Measurements from ENCODE around the gene GATA6.
"Not testable (repeated sequence)": the region's sequence is repeated elsewhere in the genome, so short reads cannot be mapped to it uniquely, and the experiment has no call there.

The GATA6 gene

DNA sequence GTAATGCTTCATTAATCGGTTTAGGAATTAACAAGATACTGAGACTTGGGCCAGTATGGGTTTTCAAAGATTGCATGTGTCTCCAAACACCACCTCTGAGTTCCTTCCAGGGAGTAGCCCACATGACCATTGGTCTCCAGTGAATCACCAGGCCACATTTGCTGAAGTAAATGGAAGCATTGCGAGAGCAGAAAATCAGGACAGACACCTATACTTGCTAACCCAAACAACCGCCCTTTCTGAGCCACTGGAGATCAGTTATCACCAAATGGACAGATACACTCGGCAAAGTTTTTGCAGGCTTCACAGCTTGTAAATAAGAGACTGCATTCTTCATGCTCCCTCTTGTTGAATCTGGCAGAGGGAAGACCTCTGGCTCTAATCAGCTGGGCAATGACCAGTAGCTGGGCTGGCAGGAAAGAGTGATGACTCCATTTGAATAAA is 40.9 kb downstream of the GATA6 start:
- DNase-seq, result no peak

DNA sequence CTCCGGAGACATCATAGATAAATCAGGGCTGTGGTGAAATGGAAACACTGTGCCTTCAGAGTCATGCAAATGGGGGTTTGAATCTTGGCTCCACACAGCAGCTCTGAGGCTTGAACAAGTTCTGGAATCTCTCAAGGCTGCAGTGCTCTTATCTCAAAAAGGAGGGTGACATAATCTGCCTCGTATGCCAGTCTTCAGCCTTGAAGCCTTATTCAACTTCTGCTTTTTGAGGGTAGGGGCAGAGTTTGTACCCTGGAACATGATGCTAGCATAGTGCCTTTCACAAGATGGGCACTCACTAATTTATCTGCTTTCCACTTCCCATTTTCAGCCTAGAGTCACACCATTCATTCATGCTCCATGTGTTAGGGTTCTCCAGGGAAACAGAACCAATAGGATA is 42.3 kb downstream of the GATA6 start:
- no peak for DNase-seq

DNA sequence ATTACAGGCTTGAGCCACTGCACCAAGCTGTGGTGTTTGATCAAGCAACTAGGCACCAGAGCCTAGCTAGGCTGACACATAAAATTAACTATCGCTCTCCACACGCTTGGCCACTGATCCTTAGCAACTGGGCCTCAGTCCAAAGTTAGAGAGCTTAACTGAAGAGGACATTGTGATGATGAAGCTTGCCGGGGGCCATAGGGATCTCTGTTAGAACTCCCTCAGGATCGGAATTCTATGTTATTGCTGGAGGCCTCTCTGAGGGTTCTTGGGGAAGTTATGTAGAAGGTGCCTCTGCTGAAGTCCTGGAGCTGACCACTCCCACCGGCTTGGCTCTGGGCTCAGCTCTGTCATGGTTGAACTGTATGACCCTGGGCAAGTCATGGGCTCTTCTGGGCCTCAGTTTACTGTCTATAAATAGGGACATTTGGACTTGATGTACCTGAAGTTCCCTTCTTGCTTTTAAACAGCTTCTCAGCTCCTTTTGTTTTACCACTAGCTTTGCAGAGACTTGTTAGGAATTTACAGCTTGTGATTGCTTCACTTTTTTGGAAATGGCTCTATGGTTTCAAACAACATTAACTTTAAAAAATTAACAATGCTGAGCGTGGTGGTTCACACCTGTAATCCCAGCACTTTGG is 44.1 kb downstream of the GATA6 start:
- DNase-seq, result no peak

DNA sequence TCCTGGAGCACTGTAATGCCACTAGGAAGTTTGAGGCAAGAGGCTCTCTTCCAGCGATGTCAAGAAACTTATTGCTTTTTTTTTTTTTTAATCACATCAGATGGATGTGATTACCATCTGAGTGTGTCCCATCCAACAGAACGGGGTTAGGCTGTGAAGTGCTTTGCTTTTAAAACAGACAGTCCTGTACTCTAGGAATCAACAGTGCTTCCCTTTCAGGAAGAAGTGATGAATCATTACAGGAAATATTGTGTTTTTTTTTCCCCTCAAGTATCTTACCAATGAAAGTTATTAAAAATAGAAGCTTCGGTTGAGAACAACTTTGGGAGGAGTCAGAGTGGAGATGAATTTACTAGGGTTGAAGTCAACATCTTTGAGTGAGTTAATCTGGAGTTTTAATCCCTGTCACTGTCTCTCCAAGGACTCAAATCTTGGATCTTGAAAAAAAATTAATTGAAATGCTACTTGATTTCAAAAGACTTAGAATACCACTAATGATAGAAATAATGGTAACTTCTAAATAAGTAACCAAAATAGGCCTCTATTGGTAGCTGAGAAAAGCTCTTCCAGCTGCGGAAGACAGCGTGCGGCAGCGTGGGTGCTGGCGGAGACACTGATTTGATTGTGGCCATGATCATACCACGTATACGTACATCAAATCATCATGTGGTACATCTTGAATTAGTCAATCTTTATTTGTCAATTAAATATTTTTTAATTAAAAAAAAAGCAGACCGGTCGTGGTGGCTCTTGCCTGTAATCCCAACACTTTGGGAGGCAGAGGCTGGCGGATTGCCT is 45.5 kb downstream of the GATA6 start:
- no peak for DNase-seq

DNA sequence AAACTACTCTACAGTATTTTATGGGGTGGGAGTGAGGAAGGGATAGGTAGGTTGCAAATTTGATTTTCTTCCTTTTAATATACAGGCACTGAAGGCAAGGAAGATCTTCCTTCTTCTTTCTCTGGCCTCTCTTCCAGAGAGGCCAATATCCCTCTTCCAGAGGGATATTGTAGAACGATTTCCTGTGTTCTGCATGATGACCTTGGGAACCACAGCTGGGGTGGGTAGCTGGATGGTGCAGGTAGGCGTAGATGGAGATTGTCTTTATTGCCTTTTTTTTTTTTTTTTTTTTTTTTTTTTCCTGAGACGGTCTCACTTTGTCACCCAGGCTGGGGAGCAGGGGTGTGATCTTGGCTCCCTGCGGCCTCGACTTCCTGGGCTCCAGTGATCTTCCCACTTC is 49.4 kb downstream of the GATA6 start:
- no peak for DNase-seq

DNA sequence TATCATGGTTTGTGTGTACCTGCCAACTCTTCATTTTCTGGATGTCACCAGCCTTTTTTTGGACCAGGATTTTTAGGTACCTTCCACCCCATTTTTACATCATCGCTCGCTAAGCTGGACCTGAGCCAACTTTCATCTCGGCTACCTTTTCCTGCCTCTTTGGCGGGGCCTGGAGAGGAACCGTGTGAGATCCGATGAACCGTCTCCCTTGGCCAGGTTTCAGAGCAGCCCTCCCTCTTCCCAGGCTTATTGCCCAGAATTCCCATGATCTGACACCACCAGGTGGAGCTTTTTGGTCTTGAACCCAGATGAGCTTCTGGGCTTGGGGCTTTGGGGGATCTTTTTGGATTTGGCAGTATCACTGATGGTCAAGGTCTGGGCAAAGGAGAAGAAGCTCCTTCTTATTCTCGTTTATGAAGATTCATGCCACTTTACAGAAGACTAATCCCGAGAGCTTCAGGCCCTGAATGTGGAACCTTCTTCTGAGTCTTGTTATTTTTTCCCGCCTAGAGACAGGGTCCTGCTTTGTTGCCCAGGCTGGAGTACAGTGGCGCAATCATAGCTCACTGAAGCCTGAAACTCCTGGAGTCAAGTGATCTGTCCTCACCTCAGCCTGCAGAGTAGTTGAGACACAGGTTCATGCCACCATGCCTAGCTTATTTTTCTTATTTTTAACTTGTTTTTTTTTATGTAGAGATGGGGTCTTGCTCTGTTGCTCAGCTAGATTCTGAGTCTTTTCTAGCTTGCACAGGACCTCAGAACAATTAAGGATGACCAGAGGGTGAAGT is 50.4 kb downstream of the GATA6 start:
- DNase-seq, result no peak

DNA sequence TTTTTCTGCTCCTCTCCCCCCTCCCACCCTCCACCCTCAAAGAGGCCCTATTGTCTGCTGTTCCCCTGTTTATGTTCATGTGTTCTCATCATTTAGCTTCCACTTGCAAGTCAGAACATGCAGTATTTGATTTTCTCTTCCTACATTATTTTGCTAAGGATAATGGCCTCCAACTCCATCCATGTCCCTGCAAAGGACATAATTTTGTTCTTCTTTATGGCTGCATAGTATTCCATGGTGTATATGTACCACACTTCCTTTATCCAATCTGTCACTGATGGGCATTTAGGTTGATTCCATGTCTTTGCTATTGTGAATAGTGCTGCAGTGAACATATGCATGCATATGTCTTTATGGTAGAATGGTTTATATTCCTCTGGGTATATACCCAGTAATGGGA is 51.2 kb downstream of the GATA6 start:
- DNase-seq, result not testable (repeated sequence)

DNA sequence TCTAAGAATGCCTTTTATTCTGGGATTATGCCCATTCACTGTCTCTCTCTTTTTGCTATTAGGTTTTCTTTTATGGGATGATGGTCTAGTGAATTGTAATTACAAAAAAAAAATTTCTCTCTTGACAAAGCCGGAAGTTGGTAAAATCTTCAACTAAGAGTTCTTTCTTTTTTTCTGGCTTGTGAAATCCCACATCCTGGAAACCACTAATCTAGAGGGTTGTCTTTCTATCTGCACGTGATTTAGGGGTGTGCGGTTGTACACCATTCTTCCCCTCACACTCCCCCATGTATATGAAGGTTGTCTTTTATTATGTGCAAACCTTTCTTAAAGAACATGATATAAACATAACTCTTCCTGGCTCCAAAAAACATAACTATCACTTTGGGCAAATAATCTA is 52.0 kb downstream of the GATA6 start:
- DNase-seq, result no peak

DNA sequence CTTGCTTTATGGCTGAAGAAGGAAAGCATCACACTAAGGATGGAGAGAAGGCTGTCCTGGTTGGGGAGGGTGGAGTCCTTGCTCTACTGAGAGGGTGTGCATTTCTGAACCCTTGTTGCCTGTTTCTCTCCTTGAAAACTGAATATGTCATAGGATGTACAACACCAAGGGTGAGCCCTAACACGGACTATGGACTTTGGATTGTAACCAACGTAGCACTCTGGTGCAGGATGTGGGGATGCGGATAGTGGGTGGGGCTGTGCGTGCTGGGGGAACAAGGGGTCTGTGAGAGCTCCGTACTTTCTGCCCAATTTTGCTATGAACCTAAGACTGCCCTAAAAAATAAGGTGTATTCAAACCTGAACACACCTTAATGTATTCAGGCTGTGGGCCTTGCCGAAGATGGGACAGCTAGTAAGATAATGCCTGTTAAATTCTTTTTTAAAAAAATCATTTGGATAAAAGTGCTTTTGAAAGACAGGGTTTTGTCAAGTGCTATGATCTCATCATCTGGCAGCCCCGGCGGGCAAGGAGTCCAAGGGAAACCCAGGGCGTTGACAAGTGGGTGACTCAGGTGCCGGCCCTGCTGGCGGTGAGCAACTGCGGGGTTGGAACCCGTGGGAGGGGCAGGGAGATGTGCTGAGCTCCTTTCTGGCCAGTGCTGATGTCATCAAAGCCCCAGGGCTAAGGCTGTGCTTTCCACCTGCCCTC is 54.0 kb downstream of the GATA6 start:
- no peak for DNase-seq

DNA sequence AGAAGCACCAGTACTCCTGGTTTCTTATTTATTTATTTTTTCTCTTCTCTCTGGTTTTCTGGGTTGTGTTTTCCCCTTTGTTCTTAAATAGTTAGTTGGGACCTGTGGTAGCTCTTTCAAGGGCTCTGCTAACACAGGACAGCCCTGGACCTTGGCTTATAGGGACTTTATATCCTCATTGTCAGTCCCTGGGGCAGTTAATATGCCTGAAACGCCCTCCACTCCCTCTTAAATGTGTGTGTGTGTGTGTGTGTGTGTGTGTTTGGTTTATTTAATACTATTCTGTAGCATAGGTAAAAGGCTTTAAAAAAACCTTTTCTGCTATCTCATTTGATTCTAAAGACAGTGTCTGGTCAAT is 54.6 kb downstream of the GATA6 start:
- no peak for DNase-seq

DNA sequence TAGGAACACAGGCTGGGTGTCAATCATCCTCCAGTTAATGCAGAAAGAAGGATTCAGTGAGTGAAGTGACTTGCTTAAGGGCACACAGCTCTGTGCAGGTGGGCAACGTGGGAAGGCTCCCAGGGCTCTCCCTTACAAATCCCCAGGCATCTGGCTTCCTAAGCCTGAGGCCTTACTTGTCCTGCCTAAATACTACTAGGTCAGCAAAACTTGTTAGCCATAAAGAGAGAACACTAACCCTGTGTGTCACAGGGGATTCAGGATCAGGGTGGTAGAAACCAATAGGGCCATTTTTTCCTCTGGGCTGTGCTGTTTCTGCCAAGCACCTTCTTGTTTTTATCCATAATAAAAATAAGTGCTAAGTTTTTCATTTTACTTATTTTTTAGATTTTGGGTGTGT is 55.0 kb downstream of the GATA6 start:
- no peak for DNase-seq

DNA sequence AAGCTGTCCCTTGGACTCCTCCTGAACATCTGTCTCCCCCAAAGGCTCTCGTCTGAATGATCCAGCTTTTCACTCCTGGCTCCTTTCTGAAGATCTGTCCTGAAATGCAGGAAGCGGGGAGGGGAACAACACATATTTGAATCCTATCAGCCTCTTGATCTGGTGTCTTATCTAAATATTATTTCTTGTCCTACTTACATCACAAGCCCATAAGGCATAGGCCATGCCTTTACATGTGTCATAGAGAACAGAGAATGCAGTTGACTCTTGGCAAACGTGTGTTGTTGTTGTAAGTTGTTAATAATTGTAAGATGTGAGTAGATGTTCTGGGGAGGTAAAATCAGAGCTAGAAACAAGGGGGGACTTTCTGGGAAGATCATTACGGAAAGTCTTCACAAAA is 57.4 kb downstream of the GATA6 start:
- DNase-seq, result no peak

DNA sequence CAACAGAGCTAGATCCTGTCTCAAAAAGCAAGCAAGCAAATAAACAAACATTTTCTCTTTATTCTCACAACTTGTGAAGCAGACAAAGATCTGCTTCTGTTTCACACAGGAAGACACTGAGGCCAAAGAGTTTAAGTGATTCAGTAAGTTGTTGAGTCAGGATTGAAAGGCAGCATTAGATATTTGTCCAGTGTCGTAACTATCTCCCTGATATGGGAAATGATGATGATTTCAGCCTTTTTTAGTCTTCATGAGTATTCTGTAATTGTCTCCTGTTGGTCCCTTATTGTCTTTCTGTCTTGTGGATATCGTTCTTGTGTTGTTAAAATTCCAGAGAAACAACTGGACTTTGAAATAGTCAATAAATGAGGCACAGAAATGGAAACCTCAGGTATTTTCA is 59.6 kb downstream of the GATA6 start:
- DNase-seq, result no peak

DNA sequence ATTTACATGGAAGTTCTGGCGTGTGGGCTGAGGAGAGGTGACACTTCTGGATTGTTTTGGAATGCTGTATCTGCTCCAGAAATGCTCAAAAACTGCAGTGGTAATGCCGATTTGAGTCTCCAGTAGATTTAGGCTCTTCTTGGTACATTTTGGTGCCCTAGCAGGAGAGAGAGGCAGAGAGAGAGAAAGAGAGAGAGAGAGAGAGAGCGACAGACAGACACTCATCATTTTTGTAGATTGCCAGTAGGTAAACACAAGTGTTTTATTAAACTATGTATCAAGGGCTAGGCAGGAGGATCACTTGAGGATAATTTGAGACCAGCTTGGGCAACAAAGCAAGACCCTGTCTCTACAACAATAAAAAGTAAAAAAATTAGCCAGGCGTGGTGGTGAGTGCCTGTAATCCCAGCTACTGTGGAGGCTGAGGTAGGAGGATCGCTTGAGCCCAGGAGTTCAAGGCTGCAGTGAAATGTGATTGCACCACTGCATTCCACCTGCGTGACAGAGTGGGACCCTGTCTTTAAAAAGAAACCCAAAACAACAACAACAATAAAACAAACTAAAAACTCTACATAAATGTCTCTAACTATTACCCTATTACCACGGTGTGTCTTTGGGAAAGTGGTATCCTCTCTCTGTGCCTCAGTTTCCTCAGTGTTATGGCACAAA is 60.2 kb downstream of the GATA6 start:
- no peak for DNase-seq

DNA sequence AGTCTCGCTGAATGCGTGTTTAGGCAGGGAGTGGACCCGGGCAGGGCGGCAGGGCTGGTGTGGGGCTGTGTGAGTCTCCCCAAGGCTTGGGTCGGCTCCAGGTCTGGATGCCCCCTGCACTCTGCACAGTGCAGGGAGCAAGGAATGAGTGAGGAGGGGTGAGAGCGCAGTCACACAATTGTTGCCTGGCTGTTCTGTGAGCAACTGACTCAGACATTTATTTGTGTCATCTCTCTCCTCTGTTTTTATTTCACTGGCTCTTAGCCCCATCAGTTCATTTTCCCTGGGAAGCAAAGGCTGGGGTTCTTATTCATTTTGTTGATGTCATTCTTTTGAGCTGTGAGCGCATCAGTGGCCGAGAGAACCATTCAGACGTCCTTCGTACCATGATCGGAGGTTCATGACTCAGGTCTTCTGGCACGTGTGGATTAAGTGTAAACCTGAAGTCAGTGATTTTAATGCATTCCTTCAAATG is 61.1 kb downstream of the GATA6 start:
- no peak for DNase-seq

DNA sequence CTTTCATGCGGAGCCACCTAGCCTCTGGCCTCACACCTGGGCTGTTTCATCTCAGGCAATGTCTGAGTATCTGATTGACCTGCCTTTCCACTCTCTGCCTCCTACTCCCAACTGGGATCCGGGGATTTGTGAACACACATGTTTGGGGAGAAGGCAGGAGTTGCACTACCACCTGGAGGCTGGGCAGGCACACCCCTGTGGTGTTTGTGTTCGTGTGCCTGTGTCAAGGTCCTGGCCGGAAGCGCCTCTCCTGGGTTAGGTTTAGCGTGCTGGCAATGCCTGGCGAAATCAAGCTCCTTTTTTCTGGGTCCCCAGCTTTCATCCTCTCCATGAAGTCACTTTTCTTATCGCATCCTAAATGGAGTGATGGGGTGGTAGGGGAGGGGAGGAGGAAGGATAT is 63.9 kb downstream of the GATA6 start:
- DNase-seq, result no peak

DNA sequence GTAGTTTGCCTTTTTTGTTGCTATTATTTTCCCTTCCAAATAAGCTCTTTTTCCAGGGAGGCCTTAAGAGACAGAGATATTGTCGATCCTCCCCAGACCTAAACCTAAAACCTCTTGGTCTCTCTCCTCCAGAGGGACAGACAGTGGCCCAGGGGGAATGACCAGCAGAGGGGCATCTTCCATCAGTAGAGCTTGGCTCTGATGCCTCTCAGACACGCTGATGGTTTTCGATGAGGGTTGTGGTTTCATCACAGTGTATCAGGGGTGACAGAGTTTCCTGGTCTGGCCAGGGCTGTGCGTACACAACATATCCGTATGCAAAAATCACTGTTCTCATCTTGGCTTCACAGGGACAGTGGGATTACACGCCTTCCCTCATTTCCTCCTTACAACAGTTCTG is 68.6 kb downstream of the GATA6 start:
- no peak for DNase-seq

DNA sequence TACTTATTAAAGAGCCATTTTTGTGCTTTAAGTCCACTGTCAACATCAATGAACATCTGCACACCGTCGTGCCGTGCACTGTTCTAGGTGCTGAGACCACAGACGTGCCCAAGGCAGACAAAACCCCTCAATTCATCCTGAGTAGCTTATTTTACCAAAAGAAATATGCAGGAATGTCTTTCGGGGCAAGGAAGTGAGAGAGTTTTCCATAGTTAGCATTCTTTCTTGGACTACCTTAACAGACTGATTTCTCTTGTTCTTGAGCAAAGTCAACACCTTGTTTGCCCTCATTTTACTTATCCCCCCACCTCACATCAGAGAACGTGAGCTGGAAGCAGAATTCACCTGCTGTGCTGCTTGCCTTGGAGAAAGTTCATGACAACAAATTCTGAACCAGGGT is 69.3 kb downstream of the GATA6 start:
- no peak for DNase-seq

DNA sequence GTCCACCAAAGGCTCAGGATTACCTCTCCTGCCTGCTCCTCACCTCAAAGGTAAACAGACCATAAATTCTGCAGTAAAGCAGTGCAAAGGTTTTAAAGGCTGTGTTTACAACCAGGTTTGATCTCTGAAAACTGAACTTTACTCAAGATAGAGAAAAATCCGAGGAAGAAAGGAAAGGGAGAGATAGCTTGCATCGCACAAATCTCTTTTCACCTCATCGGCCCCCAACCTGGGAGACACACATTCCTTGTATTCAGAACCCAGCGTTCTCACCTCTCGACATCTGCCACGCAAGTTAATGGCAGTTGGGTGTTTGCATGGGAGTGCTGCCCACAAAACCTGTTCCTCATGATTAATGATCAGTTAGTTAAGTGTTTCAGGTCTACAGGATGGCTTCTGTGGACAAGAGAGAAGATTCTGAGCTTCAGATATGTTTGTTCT is 72.6 kb downstream of the GATA6 start:
- no peak for DNase-seq

DNA sequence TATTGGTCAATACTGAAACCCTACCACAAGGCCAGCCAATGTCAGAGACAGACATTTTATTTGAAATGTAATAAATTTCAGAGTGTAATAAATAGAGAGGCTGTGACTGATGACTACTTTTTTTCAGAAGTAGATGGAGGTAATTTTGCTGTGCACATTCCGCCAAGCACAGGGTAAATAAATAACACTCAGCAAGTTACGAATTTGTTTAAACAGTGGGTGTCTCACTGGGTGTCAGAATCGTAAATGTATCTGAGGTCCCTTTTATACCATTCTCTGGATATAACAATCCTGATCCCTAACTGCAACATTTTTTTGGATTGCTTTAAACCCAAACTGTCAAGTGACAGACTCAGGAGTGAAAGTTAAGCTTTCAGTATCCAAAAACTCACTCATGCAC is 74.1 kb downstream of the GATA6 start:
- DNase-seq, result no peak

DNA sequence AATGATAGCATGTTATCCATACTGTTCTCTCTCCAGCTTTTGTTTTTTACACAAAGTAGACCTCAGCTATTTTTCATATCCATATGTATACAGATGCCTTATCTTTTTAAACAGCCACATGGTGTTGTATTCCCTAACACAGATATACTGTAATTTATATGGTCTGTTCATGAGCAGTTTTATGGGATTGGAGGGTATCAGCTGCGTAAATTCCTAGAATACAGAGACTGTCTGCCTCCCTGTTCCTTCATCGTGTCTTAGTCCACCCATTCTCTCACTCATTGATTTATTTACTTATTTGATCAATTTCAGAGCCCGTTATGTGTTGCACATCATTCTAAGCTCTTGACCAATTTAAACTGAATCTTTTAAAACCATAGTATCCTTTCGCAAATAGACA is 80.6 kb downstream of the GATA6 start:
- DNase-seq, result no peak

DNA sequence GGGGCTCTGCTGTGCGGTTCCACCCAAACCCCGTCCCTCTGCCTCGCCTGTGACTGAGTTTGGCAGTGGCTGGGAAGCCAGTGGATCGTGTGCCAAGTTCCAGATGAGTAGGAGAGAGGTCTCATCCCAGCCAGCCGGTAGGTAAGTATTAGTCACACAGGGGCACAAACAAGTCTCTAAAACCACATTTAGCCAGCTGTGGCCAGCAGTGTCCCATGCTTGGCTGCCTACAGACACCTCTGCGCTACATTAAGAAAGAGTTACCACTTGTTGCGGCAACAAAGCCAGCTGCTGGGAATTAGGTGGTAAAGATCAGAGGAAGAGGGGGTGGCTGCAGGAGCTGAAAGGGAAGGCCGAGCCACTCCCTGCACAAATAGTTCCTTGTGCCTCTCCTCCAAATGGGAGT is 81.2 kb downstream of the GATA6 start:
- no peak for DNase-seq
